ENCODE measurements around the gene TRIM17. TPM values are rescaled to one million over a fixed set of nuclear protein-coding genes. Genes with fewer than 3 reads are reported as not detected.

The TRIM17 gene
- total RNA-seq, 1 experiment from 2014 or later = not detected

GRCh38 chr1:228455715-228456114 is 39.1 kb upstream of the TRIM17 start:
- no peaks in the 10 kb centered on the region for H4K20me1 ChIP-seq (ENCODE audit: insufficient read depth)
- no peak overlapping the region for H2AFZ ChIP-seq (ENCODE audit: low read depth, low read length, poor library complexity, severe bottlenecking)
- ChIA-PET POLR2A (interaction anchor here (1.1 kb wide), 1 partner anchor 11 kb away, joined by 3 read pairs; no protein-coding TSS in a partner anchor), CTCF (no interaction called here), RAD21 (ENCODE audit: low non-redundant PET in 1 of 2, low total read pairs in 2 of 2, uncharacterized antibody in 2 of 2, unreplicated experiment in 2 of 2) (no interaction called here)
- H3K9ac ChIP-seq (ENCODE audit: low read length) = no peak overlapping the region
- intact Hi-C loops (cut with micrococcal nuclease) = loop anchor here (2.0 to 10.0 kb wide), 6 partner anchors 49 to 461 kb away; partner anchors contain the start of gene TRIM11
- H3K4me1 ChIP-seq (ENCODE audit: control insufficient read depth in 1 of 2, insufficient read depth in 2 of 2, low read length in 2 of 2) = peaks cover 7 to 41% of the 10 kb centered on the region in 2 experiments; a peak in 3 of 4 replicates
- TF ChIP-seq RAD21 (IDR thresholded peaks at IDR 0.05; ENCODE audit: low read depth) = peak; percentile 42
- TF ChIP-seq YY1 (IDR thresholded peaks at IDR 0.05; ENCODE audit: extremely low read depth, insufficient replicate concordance, low read depth, low read length) = no peak
- peak; percentile 25 to 43 (median 40); a peak in 4 of 6 replicates for TF ChIP-seq CTCF (IDR thresholded peaks at IDR 0.05 in 2 of 3, conservative IDR thresholded peaks at IDR 0.05 in 1 of 3; ENCODE audit: borderline replicate concordance in 1 of 3, insufficient read depth in 1 of 3, low read depth in 2 of 3, low read length in 2 of 3)
- H3K4me2 ChIP-seq (ENCODE audit: low read length) = peak overlapping the region; percentile 98; the same call in 1 of the 2 replicates
- H3K27ac ChIP-seq (ENCODE audit: low read depth, low read length) = peak overlapping the region; percentile 98; the same call in 1 of the 2 replicates
- H3K79me2 ChIP-seq (ENCODE audit: insufficient read depth, low read length) = peaks cover 23% of the 10 kb centered on the region
- BruUV-seq (replicated peaks) = no TSS peak
- no peaks in the 10 kb centered on the region for H3K27me3 ChIP-seq (ENCODE audit: insufficient read depth, low read length)
- ATAC-seq (no peak), DNase-seq (ENCODE audit: low read depth, low spot score) (no peak)
- no peaks in the 10 kb centered on the region for H3K9me2 ChIP-seq (ENCODE audit: insufficient read depth)
- no peaks in the 10 kb centered on the region for H3K9me3 ChIP-seq (ENCODE audit: control insufficient read depth in 1 of 2, insufficient read depth in 1 of 2, low read depth in 1 of 2, low read length in 2 of 2)
- no peaks in the 10 kb centered on the region for H3K36me3 ChIP-seq (ENCODE audit: control insufficient read depth in 1 of 2, insufficient read depth in 2 of 2, low read length in 2 of 2)
- H3K4me3 ChIP-seq (replicated peaks in 1 of 2; ENCODE audit: low read depth in 1 of 2, low read length in 2 of 2) = no peak overlapping the region

GRCh38 chr1:228454238-228454637 is 37.6 kb upstream of the TRIM17 start:
- POLR2A ChIA-PET = no interaction called here
- H4K20me1 ChIP-seq (ENCODE audit: insufficient read depth) = no peaks in the 10 kb centered on the region
- intact Hi-C loops (cut with micrococcal nuclease) = loop anchor here (10.0 kb wide), 1 partner anchor 459 kb away; no protein-coding TSS in a partner anchor
- H3K9ac ChIP-seq (ENCODE audit: low read length) = no peak overlapping the region
- no peaks in the 10 kb centered on the region for H3K9me2 ChIP-seq (ENCODE audit: insufficient read depth)
- ATAC-seq = no peak
- H3K27me3 ChIP-seq (ENCODE audit: insufficient read depth, low read length) = no peaks in the 10 kb centered on the region
- no peak for DNase-seq (ENCODE audit: low read depth, low spot score)
- H3K4me1 ChIP-seq (ENCODE audit: control insufficient read depth in 1 of 2, insufficient read depth in 2 of 2, low read length in 2 of 2) = peaks cover 5 to 35% of the 10 kb centered on the region in 2 experiments; a peak in 3 of 4 replicates
- RAD21 ChIA-PET (ENCODE audit: low non-redundant PET in 1 of 2, low total read pairs in 2 of 2, uncharacterized antibody in 2 of 2, unreplicated experiment in 2 of 2) = no interaction called here
- BruUV-seq (replicated peaks) = no TSS peak
- H3K4me2 ChIP-seq (ENCODE audit: low read length) = no peak overlapping the region
- H3K4me3 ChIP-seq (replicated peaks in 1 of 2; ENCODE audit: low read depth in 1 of 2, low read length in 2 of 2) = no peak overlapping the region
- H3K79me2 ChIP-seq (ENCODE audit: insufficient read depth, low read length) = peaks cover 23% of the 10 kb centered on the region
- H3K9me3 ChIP-seq (ENCODE audit: control insufficient read depth in 1 of 2, insufficient read depth in 1 of 2, low read depth in 1 of 2, low read length in 2 of 2) = no peaks in the 10 kb centered on the region
- no peaks in the 10 kb centered on the region for H3K36me3 ChIP-seq (ENCODE audit: control insufficient read depth in 1 of 2, insufficient read depth in 2 of 2, low read length in 2 of 2)
- CTCF ChIA-PET = no interaction called here
- no peak overlapping the region for H2AFZ ChIP-seq (ENCODE audit: low read depth, low read length, poor library complexity, severe bottlenecking)
- no peak overlapping the region for H3K27ac ChIP-seq (ENCODE audit: low read depth, low read length)
- TF ChIP-seq EGR1 (IDR thresholded peaks at IDR 0.05; ENCODE audit: low read depth) = no peak
- no peak for TF ChIP-seq CEBPB (IDR thresholded peaks at IDR 0.05; ENCODE audit: low read depth)
- no peak for TF ChIP-seq POLR2A (IDR thresholded peaks at IDR 0.05; ENCODE audit: borderline replicate concordance, extremely low read depth, insufficient read depth, insufficient read length)
- no peak for TF ChIP-seq SRF (IDR thresholded peaks at IDR 0.05; ENCODE audit: low read depth)
- TF ChIP-seq SP1 (IDR thresholded peaks at IDR 0.05; ENCODE audit: low read depth) = no peak
- TF ChIP-seq SIN3A (IDR thresholded peaks at IDR 0.05; ENCODE audit: low read depth) = no peak
- no peak for TF ChIP-seq ZNF274 (IDR thresholded peaks at IDR 0.05; ENCODE audit: low read depth, low read length)
- no peak for TF ChIP-seq RAD21 (IDR thresholded peaks at IDR 0.05; ENCODE audit: low read depth)
- no peak for TF ChIP-seq CTCF (IDR thresholded peaks at IDR 0.05 in 2 of 3, conservative IDR thresholded peaks at IDR 0.05 in 1 of 3; ENCODE audit: borderline replicate concordance in 1 of 3, insufficient read depth in 1 of 3, low read depth in 2 of 3, low read length in 2 of 3)
- TF ChIP-seq ATF3 (IDR thresholded peaks at IDR 0.05) = no peak
- no peak for TF ChIP-seq MAX (IDR thresholded peaks at IDR 0.05)

All from HCT116 (cell line).